ENCODE data around the gene UGDH. TPM values are rescaled to one million over a fixed set of nuclear protein-coding genes. Genes with fewer than 3 reads are reported as not detected.

Gene UGDH
- total and polyA plus RNA-seq, 2 of the 13 experiments (the other 11 are each of a cell fraction or from before 2014, with no cell fraction given) = 99.0 to 384 TPM

GRCh38 chr4:39469429-39470077, 57.7 kb downstream of the UGDH start (continued):
- peak; percentile 91 for TF ChIP-seq RAD21 (CRISPR knock-in tag; IDR thresholded peaks at IDR 0.05)
- no peak; the same call in 1 of the 2 replicates for TF ChIP-seq NR2C2 (CRISPR knock-in tag; IDR thresholded peaks at IDR 0.05; ENCODE audit: borderline replicate concordance)
- peak; percentile 52; the same call in 1 of the 2 replicates for TF ChIP-seq ZNF331 (CRISPR knock-in tag; IDR thresholded peaks at IDR 0.05)
- no peak for TF ChIP-seq ZNF75D (CRISPR knock-in tag; IDR thresholded peaks at IDR 0.05; ENCODE audit: borderline replicate concordance)
- peak; percentile 18 for TF ChIP-seq ZFX (CRISPR knock-in tag; IDR thresholded peaks at IDR 0.05; ENCODE audit: low read depth)
- no peak for TF ChIP-seq ZNF878 (CRISPR knock-in tag; IDR thresholded peaks at IDR 0.05)
- TF ChIP-seq ETV5 (CRISPR knock-in tag; IDR thresholded peaks at IDR 0.05; ENCODE audit: borderline replicate concordance) = no peak
- peak; percentile 85 for TF ChIP-seq ARID3A (IDR thresholded peaks at IDR 0.05; ENCODE audit: low read depth, low read length)
- no peak for TF ChIP-seq U2AF2 (IDR thresholded peaks at IDR 0.05; ENCODE audit: low read depth, low read length)
- peak; percentile 48; the same call in 1 of the 2 replicates for TF ChIP-seq KLF11 (CRISPR knock-in tag; IDR thresholded peaks at IDR 0.05)
- no peak for TF ChIP-seq MED8 (CRISPR knock-in tag; IDR thresholded peaks at IDR 0.05; ENCODE audit: insufficient replicate concordance)
- no peak for TF ChIP-seq HNF4A (CRISPR knock-in tag; IDR thresholded peaks at IDR 0.05)
- no peak for TF ChIP-seq ZNF556 (CRISPR knock-in tag; IDR thresholded peaks at IDR 0.05; ENCODE audit: borderline replicate concordance)
- no peak for TF ChIP-seq FIP1L1 (IDR thresholded peaks at IDR 0.05; ENCODE audit: borderline replicate concordance, insufficient read depth, low read depth, low read length)
- TF ChIP-seq ZFP36L2 (CRISPR knock-in tag; IDR thresholded peaks at IDR 0.05) = no peak
- no peak for TF ChIP-seq ZNF883 (CRISPR knock-in tag; IDR thresholded peaks at IDR 0.05; ENCODE audit: not compliant biosample characterization)
- no peak for TF ChIP-seq SRSF1 (optimal IDR thresholded peaks at IDR 0.05; ENCODE audit: low read depth, low read length)
- no peak for TF ChIP-seq ZNF382 (CRISPR knock-in tag; IDR thresholded peaks at IDR 0.05; ENCODE audit: borderline replicate concordance)
- TF ChIP-seq ZNF614 (CRISPR knock-in tag; IDR thresholded peaks at IDR 0.05; ENCODE audit: borderline replicate concordance) = peak; percentile 66; the same call in 1 of the 2 replicates
- TF ChIP-seq TBL1XR1 (IDR thresholded peaks at IDR 0.05; ENCODE audit: borderline replicate concordance, low read length, partially characterized antibody) = no peak
- no peak for TF ChIP-seq ZBTB37 (CRISPR knock-in tag; IDR thresholded peaks at IDR 0.05)
- TF ChIP-seq ZSCAN12 (CRISPR knock-in tag; IDR thresholded peaks at IDR 0.05) = no peak
- TF ChIP-seq NR1H2 (CRISPR knock-in tag; IDR thresholded peaks at IDR 0.05; ENCODE audit: borderline replicate concordance, low read depth) = no peak
- peak; percentile 36; the same call in 1 of the 2 replicates for TF ChIP-seq ZNF124 (CRISPR knock-in tag; IDR thresholded peaks at IDR 0.05)
- no peak for TF ChIP-seq SP4 (CRISPR knock-in tag; IDR thresholded peaks at IDR 0.05)
- TF ChIP-seq ZNF251 (CRISPR knock-in tag; IDR thresholded peaks at IDR 0.05) = no peak
- TF ChIP-seq, protein P1, sequence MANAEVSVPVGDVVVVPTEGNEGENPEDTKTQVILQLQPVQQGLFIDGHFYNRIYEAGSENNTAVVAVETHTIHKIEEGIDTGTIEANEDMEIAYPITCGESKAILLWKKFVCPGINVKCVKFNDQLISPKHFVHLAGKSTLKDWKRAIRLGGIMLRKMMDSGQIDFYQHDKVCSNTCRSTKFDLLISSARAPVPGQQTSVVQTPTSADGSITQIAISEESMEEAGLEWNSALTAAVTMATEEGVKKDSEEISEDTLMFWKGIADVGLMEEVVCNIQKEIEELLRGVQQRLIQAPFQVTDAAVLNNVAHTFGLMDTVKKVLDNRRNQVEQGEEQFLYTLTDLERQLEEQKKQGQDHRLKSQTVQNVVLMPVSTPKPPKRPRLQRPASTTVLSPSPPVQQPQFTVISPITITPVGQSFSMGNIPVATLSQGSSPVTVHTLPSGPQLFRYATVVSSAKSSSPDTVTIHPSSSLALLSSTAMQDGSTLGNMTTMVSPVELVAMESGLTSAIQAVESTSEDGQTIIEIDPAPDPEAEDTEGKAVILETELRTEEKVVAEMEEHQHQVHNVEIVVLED (CRISPR knock-in tag; IDR thresholded peaks at IDR 0.05; ENCODE audit: borderline replicate concordance) = no peak
